Mucosa of gallbladder (tissue), 1 donor: ENCODE data around the gene POU2F1. TPM values are rescaled to one million over a fixed set of nuclear protein-coding genes. Genes with fewer than 3 reads are reported as not detected.

Experiments
- DNase-seq: peaks from one replicate; pipeline ENCODE4 v3.0.0-alpha.2; 2020; ENCODE audit warnings: low spot score
- total RNA-seq: library from RNA; stranded (reverse); gene quantifications from one replicate; pipeline ENCODE4 v1.2.1, GENCODE V29; 2021
- donor health status: DM: no; HTN: no; CAD: no.

The POU2F1 gene
- 12.5 TPM for total RNA-seq

GRCh38 chr1:167220537-167221125 lies at the start of gene POU2F1:
Gene POU2F1, plus strand, starts transcription at chr1:167220886. Its CDS starts 12 bp downstream, at chr1:167220898.
- peak; percentile 99 for DNase-seq

GRCh38 chr1:167171286-167171929 lies 49.3 kb upstream of the POU2F1 start:
- no peak for DNase-seq

- DNase-seq, result no peak
Observed at GRCh38 chr1:167173516-167174184, 47.0 kb upstream of the POU2F1 start.

- no peak for DNase-seq
Observed at GRCh38 chr1:167175901-167176300, 44.8 kb upstream of the POU2F1 start.

GRCh38 chr1:167178831-167179230 lies 41.9 kb upstream of the POU2F1 start:
- DNase-seq, result no peak

- DNase-seq, result no peak
Observed at GRCh38 chr1:167182571-167183320, 37.9 kb upstream of the POU2F1 start.

GRCh38 chr1:167184081-167184480 lies 36.6 kb upstream of the POU2F1 start:
- no peak for DNase-seq

- DNase-seq, result no peak
Observed at GRCh38 chr1:167185062-167185461, 35.6 kb upstream of the POU2F1 start.

GRCh38 chr1:167185974-167186657 lies 34.6 kb upstream of the POU2F1 start:
- DNase-seq, result no peak

- no peak for DNase-seq
Observed at GRCh38 chr1:167186771-167187170, 33.9 kb upstream of the POU2F1 start.

GRCh38 chr1:167190747-167191237 lies 29.9 kb upstream of the POU2F1 start:
- no peak for DNase-seq

- no peak for DNase-seq
Observed at GRCh38 chr1:167191958-167192357, 28.7 kb upstream of the POU2F1 start.

GRCh38 chr1:167194182-167194581 lies 26.5 kb upstream of the POU2F1 start:
- no peak for DNase-seq

- no peak for DNase-seq
Observed at GRCh38 chr1:167196166-167196565, 24.5 kb upstream of the POU2F1 start.

GRCh38 chr1:167197236-167197635 lies 23.4 kb upstream of the POU2F1 start:
- no peak for DNase-seq

- no peak for DNase-seq
Observed at GRCh38 chr1:167197692-167198091, 23.0 kb upstream of the POU2F1 start.

- no peak for DNase-seq
Observed at GRCh38 chr1:167198518-167199133, 22.1 kb upstream of the POU2F1 start.

- DNase-seq, result no peak
Observed at GRCh38 chr1:167199656-167200055, 21.0 kb upstream of the POU2F1 start.

- DNase-seq, result no peak
Observed at GRCh38 chr1:167200272-167200671, 20.4 kb upstream of the POU2F1 start.

GRCh38 chr1:167200749-167201148 lies 19.9 kb upstream of the POU2F1 start:
- DNase-seq, result no peak

- DNase-seq, result no peak
Observed at GRCh38 chr1:167202049-167202448, 18.6 kb upstream of the POU2F1 start.
